Spleen (tissue), 11 donors: ENCODE measurements around the gene ZNF621. TPM values are rescaled to one million over a fixed set of nuclear protein-coding genes. Genes with fewer than 3 reads are reported as not detected.
"Not testable (repeated sequence)": the region's sequence is repeated elsewhere in the genome, so short reads cannot be mapped to it uniquely, and the experiment has no call there.

Experiments
- DNase-seq: peaks from one replicate; pipeline ENCODE4 v3.0.0-alpha.2; 2020
- H3K27ac ChIP-seq, 8 donors: fragments of 200-600 bp; sonication (generic) in 7 of 8; 1 replicate in 4 of 8; 2 replicates in 4 of 8; pipeline versions ENCODE4 v1.5.0 to v1.8.0; 2016 to 2021; ENCODE audit warnings: inconsistent platforms in 4 of 8, mild to moderate bottlenecking in 4 of 8, moderate library complexity in 1 of 8
- H3K27me3 ChIP-seq, 7 donors: fragments of 200-600 bp; sonication (generic) in 6 of 7; replicated peaks in 1 of 7; 1 replicate in 4 of 7; 2 replicates in 3 of 7; pipeline versions ENCODE4 v1.5.0 to v1.8.0; 2016 to 2021; ENCODE audit warnings: inconsistent platforms in 3 of 7, mild to moderate bottlenecking in 1 of 7
- H3K36me3 ChIP-seq, 6 donors: fragments of 200-600 bp; sonication (generic) in 5 of 6; 1 replicate in 4 of 6; 2 replicates in 2 of 6; pipeline versions ENCODE4 v1.5.0 to v1.8.0; 2016 to 2021; ENCODE audit warnings: inconsistent platforms in 2 of 6
- H3K4me1 ChIP-seq, 6 donors: fragments of 200-600 bp; sonication (generic) in 5 of 6; 1 replicate in 3 of 6; 2 replicates in 3 of 6; pipeline versions ENCODE4 v1.5.0 to v1.8.0; 2016 to 2021; ENCODE audit warnings: inconsistent platforms in 3 of 6
- H3K4me3 ChIP-seq, 8 donors: fragments of 200-600 bp; sonication (generic) in 7 of 8; 1 replicate in 4 of 8; 2 replicates in 4 of 8; pipeline versions ENCODE4 v1.5.0 to v1.8.0; 2016 to 2021; ENCODE audit warnings: inconsistent platforms in 4 of 8, mild to moderate bottlenecking in 4 of 8, moderate library complexity in 2 of 8
- H3K9me3 ChIP-seq, 8 donors: fragments of 200-600 bp; sonication (generic) in 7 of 8; 1 replicate in 4 of 8; 2 replicates in 4 of 8; pipeline versions ENCODE4 v1.5.0 to v1.8.0; 2016 to 2021; ENCODE audit warnings: inconsistent platforms in 4 of 8
- CTCF ChIP-seq, 11 experiments: fragments of 200-600 bp in 7 of 11; fragments of 450-650 bp in 4 of 11; sonication (generic) in 4 of 11; IDR thresholded peaks in 8 of 11; conservative IDR thresholded peaks in 3 of 11; 1 replicate in 7 of 11; 2 replicates in 4 of 11; pipeline versions ENCODE4 v1.4.0 to v1.8.0; 2016 to 2021; ENCODE audit warnings: antibody characterized with exemption in 11 of 11, inconsistent platforms in 4 of 11, mild to moderate bottlenecking in 1 of 11
- POLR2A ChIP-seq, 3 donors: fragments of 450-650 bp; IDR thresholded peaks; one replicate each; pipeline ENCODE4 v1.5.1; 2017; ENCODE audit warnings: antibody characterized with exemption in 3 of 3, mild to moderate bottlenecking in 1 of 3
- POLR2AphosphoS5 ChIP-seq, 3 donors: sonication (generic); formaldehyde crosslinking; IDR thresholded peaks; one replicate each; pipeline ENCODE4 v1.5.1; 2017; ENCODE audit warnings: antibody characterized with exemption in 3 of 3
- WGBS, 5 donors: extraction: QIAGEN DNeasy Blood & Tissue Kit in 3 of 5; methylation state at CpG; one replicate each; pipeline versions ENCODE4 v1.1.5 to v1.1.7; 2013 to 2018; 5-methylcytosine and 5-hydroxymethylcytosine counted together
- intact Hi-C: fragments of 100-400 bp; cut with DNase I; formaldehyde crosslinking; loops from one replicate; pipeline ENCODE4 v1.15.0; 2023; ENCODE audit warnings: low total_unique reads
- polyA plus RNA-seq, 3 donors: library from polyadenylated mRNA; stranded (reverse); fragments of 200-250 nt; gene quantifications; one replicate each; pipeline ENCODE4 v1.2.1, GENCODE V29; 2013
- total RNA-seq, 7 donors: library from RNA; depleted of rRNA in 3 of 7; stranded (reverse); fragments of >200 nt in 3 of 7; fragmentation: NEBNext Ultra II Directional in 4 of 7; extraction: Animal tissue kit (Norgen Biotek cat#: 25700) in 4 of 7; gene quantifications; one replicate each; pipeline versions ENCODE4 v1.1.0 to v1.2.1, GENCODE V29; 2016 to 2021
- donor health status: healthy with polysubstance abuse.
- donor health status: DM: no; HTN: no; CAD: no; lungs with moderate emphysema.
- donor health status: DM: no; HTN: no; CAD: no.
- donor health status: Bipolar disorder and iron deficiency.
- donor health status: healthy.
- donor health status: DM: no; HTN: no; CAD: no.
- donor health status: DM: yes; HTN: yes; CAD: no.

The ZNF621 gene
- total and polyA plus RNA-seq, 10 donors: 7.3 to 28.0 (median 21.1) TPM

- Histone ChIP-seq H3K27me3 (no peaks in the 10 kb centered on the region), H3K27ac (no peak overlapping the region), H3K9me3 (peaks cover 0 to 6% (median 0%) of the 10 kb centered on the region in 8 donors), H3K36me3 (no peaks in the 10 kb centered on the region), H3K4me3 (no peak overlapping the region), H3K4me1 (no peaks in the 10 kb centered on the region)
- WGBS, 5 donors: 47 to 80% (median 67%) methylated on average over 1 of the region's 1 CpG
- intact Hi-C loops: no loop called here
- DNase-seq: no peak
- TF ChIP-seq CTCF (IDR thresholded peaks at IDR 0.05 in 8 of 11, conservative IDR thresholded peaks at IDR 0.05 in 3 of 11) (no peak), POLR2A (IDR thresholded peaks at IDR 0.05) (no peak), POLR2AphosphoS5 (IDR thresholded peaks at IDR 0.05) (no peak)
Observed at GRCh38 chr3:40546816-40547215, 22.1 kb downstream of the ZNF621 start.

GRCh38 chr3:40550167-40550566 is 25.4 kb downstream of the ZNF621 start:
- intact Hi-C loops: no loop called here
- TF ChIP-seq CTCF (IDR thresholded peaks at IDR 0.05 in 8 of 11, conservative IDR thresholded peaks at IDR 0.05 in 3 of 11): no peak
- TF ChIP-seq POLR2AphosphoS5 (IDR thresholded peaks at IDR 0.05): no peak
- no peak for TF ChIP-seq POLR2A (IDR thresholded peaks at IDR 0.05)
- WGBS, 5 donors: 92 to 100% (median 100%) methylated on average over 1 of the region's 1 CpG

GRCh38 chr3:40557575-40558161 is 32.9 kb downstream of the ZNF621 start:
- no peak for TF ChIP-seq POLR2AphosphoS5 (IDR thresholded peaks at IDR 0.05)
- intact Hi-C loops: no loop called here
- H3K4me3 ChIP-seq: no peak overlapping the region
- H3K36me3 ChIP-seq: no peaks in the 10 kb centered on the region
- H3K27me3 ChIP-seq: no peaks in the 10 kb centered on the region
- WGBS, 5 donors: 57 to 71% (median 67%) methylated on average over 7 of the region's 7 CpGs
- no peaks in the 10 kb centered on the region for H3K9me3 ChIP-seq
- no peak for DNase-seq
- H3K27ac ChIP-seq: no peak overlapping the region
- no peaks in the 10 kb centered on the region for H3K4me1 ChIP-seq

More at GRCh38 chr3:40550167-40550566, 25.4 kb downstream of the ZNF621 start:
- H3K4me3 ChIP-seq: no peak overlapping the region
- H3K27me3 ChIP-seq: no peaks in the 10 kb centered on the region
- DNase-seq: no peak
- H3K36me3 ChIP-seq: no peaks in the 10 kb centered on the region
- H3K4me1 ChIP-seq: no peaks in the 10 kb centered on the region
- no peak overlapping the region for H3K27ac ChIP-seq
- peaks cover 0 to 6% (median 0%) of the 10 kb centered on the region in 8 donors for H3K9me3 ChIP-seq

- intact Hi-C loops: not testable (repeated sequence)
Observed at GRCh38 chr3:40562482-40562881, 37.7 kb downstream of the ZNF621 start.

GRCh38 chr3:40565629-40566028 is 40.9 kb downstream of the ZNF621 start:
- intact Hi-C loops, H3K4me1 ChIP-seq, H3K4me3 ChIP-seq, H3K27ac ChIP-seq, H3K27me3 ChIP-seq, H3K36me3 ChIP-seq, DNase-seq: not testable (repeated sequence)
- peaks cover 0 to 11% (median 3%) of the 10 kb centered on the region in 8 donors for H3K9me3 ChIP-seq
- 78 to 89% (median 86%) methylated on average over 5 of the region's 5 CpGs for WGBS, 5 donors

More at GRCh38 chr3:40562482-40562881, 37.7 kb downstream of the ZNF621 start:
- not testable (repeated sequence) for H3K27ac ChIP-seq, H3K36me3 ChIP-seq, H3K4me1 ChIP-seq, H3K4me3 ChIP-seq, DNase-seq, H3K27me3 ChIP-seq, H3K9me3 ChIP-seq
- 87 to 93% (median 91%) methylated on average over 9 of the region's 9 CpGs for WGBS, 5 donors

GRCh38 chr3:40566694-40567093 is 41.9 kb downstream of the ZNF621 start:
- no peak for TF ChIP-seq POLR2AphosphoS5 (IDR thresholded peaks at IDR 0.05)
- TF ChIP-seq POLR2A (IDR thresholded peaks at IDR 0.05): no peak
- TF ChIP-seq CTCF (IDR thresholded peaks at IDR 0.05 in 8 of 11, conservative IDR thresholded peaks at IDR 0.05 in 3 of 11): no peak
- 64 to 73% (median 71%) methylated on average over 4 of the region's 4 CpGs for WGBS, 5 donors
- H3K27me3 ChIP-seq: no peaks in the 10 kb centered on the region
- H3K9me3 ChIP-seq: peaks cover 0 to 11% (median 3%) of the 10 kb centered on the region in 8 donors
- intact Hi-C loops: no loop called here
- no peak overlapping the region for H3K27ac ChIP-seq
- DNase-seq: no peak
- no peaks in the 10 kb centered on the region for H3K36me3 ChIP-seq
- H3K4me1 ChIP-seq: no peaks in the 10 kb centered on the region
- no peak overlapping the region for H3K4me3 ChIP-seq
